A549 (cell line): Measurements from ENCODE around the gene CLK2. TPM values are rescaled to one million over a fixed set of nuclear protein-coding genes. Genes with fewer than 3 reads are reported as not detected.

Source experiments
- ATAC-seq, 2 experiments: fragments of 200-7000 bp in 1 of 2; fragments of >200 bp in 1 of 2; cut with Nextera tagmentation in 1 of 2; cut with Tn5 transposase in 1 of 2; 3 replicates each; pipeline versions ENCODE4 v1.8.0 to v1.9.1; 2018 to 2020; ENCODE audit warnings: mild to moderate bottlenecking in 1 of 2, moderate library complexity in 1 of 2
- CTCF ChIA-PET: fragments of 300-600 bp; sonication (Branson Sonifier 250); formaldehyde crosslinking; extraction: SDS; loops from one replicate; lab custom pipeline; 2021; ENCODE audit warnings: antibody characterized with exemption, inconsistent platforms; lab: Yijun Ruan, JAX
- POLR2A ChIA-PET: fragments of 350-600 bp; formaldehyde crosslinking; extraction: SDS; loops from one replicate; lab custom pipeline; 2021; ENCODE audit warnings: antibody characterized with exemption, inconsistent platforms; lab: Yijun Ruan, JAX
- DNase-seq, 2 experiments: peaks; one replicate each; pipeline versions ENCODE4 v3.0.0 to v3.0.0-alpha.2; 2011 to 2016; ENCODE audit warnings: low read depth in 1 of 2, low spot score in 1 of 2
- FAIRE-seq: peaks from 2 replicates; lab custom pipeline; 2011; peaks lifted over from hg19 to GRCh38; lab: Jason Lieb, UNC
- H3K27ac ChIP-seq, 2 experiments: fragments of >200 bp; sonication (Bioruptor Twin); formaldehyde crosslinking; 3 replicates each; pipeline ENCODE4 v1.5.1; 2016 to 2017
- H3K4me1 ChIP-seq: fragments of >200 bp; sonication (Bioruptor Twin); formaldehyde crosslinking; 3 replicates; pipeline ENCODE4 v1.6.1; 2016
- H3K4me2 ChIP-seq: fragments of >200 bp; sonication (Bioruptor Twin); formaldehyde crosslinking; 3 replicates; pipeline ENCODE4 v1.6.1; 2016
- H3K4me3 ChIP-seq: fragments of >200 bp; sonication (Bioruptor Twin); formaldehyde crosslinking; 3 replicates; pipeline ENCODE4 v1.5.1; 2016
- H3K9me3 ChIP-seq: fragments of >200 bp; sonication (Bioruptor Twin); formaldehyde crosslinking; 3 replicates; pipeline ENCODE4 v1.6.1; 2016
- CBX2 ChIP-seq: fragments of 200-600 bp; sonication (generic); IDR thresholded peaks from 2 replicates; pipeline ENCODE4 v1.6.1; 2016; ENCODE audit warnings: low read depth, mild to moderate bottlenecking, borderline replicate concordance
- CBX8 ChIP-seq: fragments of 200-600 bp; sonication (generic); IDR thresholded peaks from 2 replicates; pipeline ENCODE4 v1.6.1; 2016
- CEBPB ChIP-seq, 2 experiments: fragments of >200 bp in 1 of 2; sonication (Bioruptor Twin) in 1 of 2; formaldehyde crosslinking in 1 of 2; IDR thresholded peaks; 2 replicates each; pipeline ENCODE4 v1.6.1; 2012 to 2016
- EHF ChIP-seq: fragments of 250-450 bp; sonication (Bioruptor Pico); IDR thresholded peaks from 2 replicates; pipeline ENCODE4 v1.5.0; 2020; ENCODE audit warnings: mild to moderate bottlenecking
- EHMT2 ChIP-seq: fragments of 200-600 bp; sonication (generic); IDR thresholded peaks from 2 replicates; pipeline ENCODE4 v1.6.1; 2016; ENCODE audit warnings: antibody characterized with exemption, low read depth, mild to moderate bottlenecking, moderate library complexity
- ESRRA ChIP-seq: fragments of 150-350 bp; IDR thresholded peaks from 2 replicates; pipeline ENCODE4 v1.6.1; 2014; ENCODE audit warnings: mild to moderate bottlenecking, low read length, borderline replicate concordance
- FOSL2 ChIP-seq, 2 experiments: fragments of 450-650 bp in 1 of 2; fragments of >200 bp in 1 of 2; sonication (Bioruptor Twin) in 1 of 2; formaldehyde crosslinking; IDR thresholded peaks; 2 replicates each; pipeline versions ENCODE4 v1.5.0 to v1.6.1; 2016 to 2020; ENCODE audit warnings: mild to moderate bottlenecking in 1 of 2, moderate library complexity in 1 of 2
- HEYL ChIP-seq: fragments of 250-450 bp; sonication (Bioruptor Pico); IDR thresholded peaks from 2 replicates; pipeline ENCODE4 v1.8.0; 2021; ENCODE audit warnings: mild to moderate bottlenecking, moderate library complexity
- HOXB13 ChIP-seq: fragments of 250-450 bp; sonication (Bioruptor Pico); IDR thresholded peaks from 2 replicates; pipeline ENCODE4 v1.5.0; 2020; ENCODE audit warnings: low read depth, mild to moderate bottlenecking, moderate library complexity
- JUN ChIP-seq, 2 experiments: fragments of >200 bp; sonication (Bioruptor Twin); formaldehyde crosslinking; IDR thresholded peaks; 2 replicates in 1 of 2; 3 replicates in 1 of 2; pipeline ENCODE4 v1.6.1; 2016 to 2017
- KDM1A ChIP-seq: fragments of 200-600 bp; sonication (generic); IDR thresholded peaks from 2 replicates; pipeline ENCODE4 v1.6.1; 2016; ENCODE audit warnings: low read depth, mild to moderate bottlenecking
- KDM5A ChIP-seq: fragments of 200-600 bp; sonication (generic); IDR thresholded peaks from 2 replicates; pipeline ENCODE4 v1.6.1; 2016; ENCODE audit warnings: antibody characterized with exemption, mild to moderate bottlenecking
- MAZ ChIP-seq: fragments of 150-350 bp; IDR thresholded peaks from 2 replicates; pipeline ENCODE4 v1.6.1; 2014; ENCODE audit warnings: antibody characterized with exemption, low read depth, low read length, borderline replicate concordance
- POLR2A ChIP-seq: IDR thresholded peaks from 2 replicates; pipeline ENCODE4 v1.6.1; 2012; ENCODE audit warnings: mild to moderate bottlenecking, low read length
- RARB ChIP-seq: fragments of 250-450 bp; sonication (Bioruptor Pico); IDR thresholded peaks from 2 replicates; pipeline ENCODE4 v1.8.0; 2021; ENCODE audit warnings: mild to moderate bottlenecking, moderate library complexity
- SMC3 ChIP-seq: fragments of >200 bp; sonication (Bioruptor Twin); formaldehyde crosslinking; IDR thresholded peaks from 3 replicates; pipeline ENCODE4 v1.6.1; 2018; ENCODE audit warnings: inconsistent platforms
- TFCP2L1 ChIP-seq: fragments of 250-450 bp; sonication (Bioruptor Pico); IDR thresholded peaks from 2 replicates; pipeline ENCODE4 v1.5.0; 2021; ENCODE audit warnings: mild to moderate bottlenecking
- ZFP36 ChIP-seq: fragments of 450-650 bp; IDR thresholded peaks from 2 replicates; pipeline ENCODE4 v1.6.1; 2014; ENCODE audit warnings: borderline replicate concordance; ENCODE audit not compliant: partially characterized antibody
- ZSCAN20 ChIP-seq: fragments of 250-450 bp; sonication (Bioruptor Pico); IDR thresholded peaks from 2 replicates; pipeline ENCODE4 v1.8.0; 2022; ENCODE audit warnings: mild to moderate bottlenecking, moderate library complexity
- WGBS: methylation state at CpG from one replicate; pipeline ENCODE4 v1.1.6; 2017; ENCODE audit errors: missing lambda C conversion rate; 5-methylcytosine and 5-hydroxymethylcytosine counted together
- polyA plus RNA-seq, 4 experiments: library from polyadenylated mRNA; depleted of rRNA in 3 of 4; stranded (reverse); fragments of >200 nt; fragmentation: RNase III in 1 of 4; extraction: RNeasy Plus Mini Kit Qiagen cat#74134 plus additional on column Dnase treatment in 1 of 4; gene quantifications; 2 replicates in 3 of 4; 3 replicates in 1 of 4; pipeline ENCODE4 v1.2.3, GENCODE V29; 2011 to 2017
- TF ChIP-seq, protein P1 (sequence below): IDR thresholded peaks from 2 replicates; pipeline ENCODE4 v1.6.1; 2012
- TF ChIP-seq, protein P2 (sequence below): fragments of 150-350 bp; IDR thresholded peaks from 2 replicates; pipeline ENCODE4 v1.6.1; 2014; ENCODE audit warnings: low read depth, mild to moderate bottlenecking, low read length
- TF ChIP-seq, protein P3 (sequence below): fragments of 450-650 bp; IDR thresholded peaks from 2 replicates; pipeline ENCODE4 v1.6.1; 2014; ENCODE audit warnings: antibody characterized with exemption

Gene CLK2
- polyA plus RNA-seq, 2 of the 4 experiments (the other 2 are of a cell fraction) = 37.9 to 45.7 TPM

DNA sequence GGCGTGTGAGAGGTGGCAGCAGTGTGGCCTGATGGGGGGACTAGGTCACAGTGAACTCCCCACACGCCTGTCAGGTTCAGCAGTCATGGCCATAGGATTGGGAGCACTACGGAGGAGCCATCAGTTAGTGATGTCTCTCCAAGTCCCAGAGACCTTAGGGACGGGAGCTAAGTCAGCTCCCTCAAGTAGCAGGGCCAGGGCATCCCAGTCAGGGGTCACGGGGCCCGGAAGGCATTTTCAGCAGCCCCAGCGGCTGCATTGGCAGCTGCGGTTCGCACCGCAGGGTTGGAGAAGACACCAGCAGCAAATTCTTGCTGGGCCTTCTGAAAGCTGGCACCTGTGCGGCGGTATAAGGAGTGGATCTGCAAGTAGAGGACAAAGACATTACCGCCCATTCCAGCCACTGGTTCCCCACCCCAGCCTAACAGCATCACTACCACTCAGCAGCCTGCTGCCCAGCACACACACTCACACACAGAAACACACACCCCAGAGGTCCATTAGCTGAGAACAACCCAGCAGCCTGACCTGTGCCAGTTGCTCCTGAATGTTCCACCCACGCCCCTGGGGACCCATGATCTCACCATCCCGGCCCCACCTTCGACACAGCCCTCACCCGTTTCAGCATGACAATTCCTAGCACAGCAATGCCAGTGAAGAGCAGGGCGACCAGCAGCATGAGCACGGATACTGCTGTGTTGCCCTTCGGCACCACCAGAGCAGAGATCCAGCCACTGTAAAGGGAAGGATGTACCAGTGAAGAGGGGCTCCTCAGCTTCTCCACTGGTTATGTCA lies 17.0 kb downstream of the CLK2 start:
- Histone ChIP-seq H3K4me2 (peak overlapping the region; percentile 88), H3K4me3 (peak overlapping the region; percentile 76), H3K4me1 (peaks cover 25% of the 10 kb centered on the region), H3K27ac (peak overlapping the region in 1 of 2 experiments; percentile 97; a peak in 4 of 6 replicates), H3K9me3 (no peaks in the 10 kb centered on the region)
- no peak for TF ChIP-seq CBX8
- no peak for TF ChIP-seq RARB (CRISPR knock-in tag)
- TF ChIP-seq HEYL (CRISPR knock-in tag) = no peak
- TF ChIP-seq EHMT2 = no peak
- TF ChIP-seq EHF (CRISPR knock-in tag) = no peak
- TF ChIP-seq ESRRA = no peak
- no peak for TF ChIP-seq ZFP36
- peak in 1 of 2 experiments; percentile 5; a peak in 3 of 6 replicates for ATAC-seq
- FAIRE-seq = no peak
- POLR2A ChIA-PET = interaction anchor here (0.6 kb wide), 1 partner anchor 17 kb away, joined by 3 read pairs; the partner anchor contains the start of gene CLK2
- CTCF ChIA-PET = interaction anchor here (0.6 to 2.2 kb wide), 11 partner anchors 8 to 1487 kb away, joined by 3 to 7 read pairs (median 4); partner anchors contain the start of genes CLK2 and HCN3
- 92% methylated on average over 20 of the region's 20 CpGs for WGBS
- no peak for DNase-seq

DNA sequence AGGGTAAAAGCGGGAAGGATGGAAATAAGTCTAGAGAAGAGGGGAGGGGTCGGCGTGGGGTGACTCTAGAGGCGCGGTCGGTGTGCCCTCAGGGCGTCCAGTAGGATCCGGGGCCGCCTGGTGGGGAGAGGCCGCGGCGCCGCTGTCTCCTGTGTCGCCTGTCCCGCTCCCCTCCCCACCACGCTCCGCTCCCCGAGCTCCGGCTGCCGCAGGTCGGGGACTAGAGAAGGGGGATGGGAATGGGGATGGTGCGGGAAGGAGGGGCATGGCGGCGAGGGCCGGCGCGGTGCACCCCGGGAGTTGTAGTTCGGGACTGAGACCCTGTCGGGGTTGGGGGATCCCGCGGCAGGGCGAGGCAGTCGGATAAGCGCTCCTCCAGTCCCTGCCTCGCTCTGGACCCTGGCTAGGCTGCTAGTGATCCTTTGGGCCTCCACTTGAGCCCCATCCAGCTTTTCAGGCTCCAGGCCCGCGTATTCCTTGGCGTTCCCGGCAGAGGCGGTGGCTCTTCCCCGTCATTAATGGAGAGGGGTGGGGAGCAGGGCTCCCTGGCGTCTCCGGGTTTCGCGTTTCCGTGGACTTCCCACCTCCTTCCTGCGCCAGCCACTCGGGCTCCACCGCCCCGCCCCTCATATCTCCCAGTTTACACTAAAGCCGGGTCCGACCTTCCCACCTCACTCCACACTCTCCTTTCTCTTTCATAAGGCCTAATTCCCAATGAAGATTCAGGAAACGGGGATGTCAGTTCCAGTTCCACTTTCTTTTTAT lies 17.9 kb downstream of the CLK2 start, which contains the start of gene ENTREP3:
Gene ENTREP3 (minus strand): TSS at position 241 of the 765 bp plus-strand sequence. CDS start 606 bp downstream, outside the sequence.
- DNase-seq = peak; percentile 77 to 91
- TF ChIP-seq POLR2A = peak; percentile 63
- TF ChIP-seq, protein P1, sequence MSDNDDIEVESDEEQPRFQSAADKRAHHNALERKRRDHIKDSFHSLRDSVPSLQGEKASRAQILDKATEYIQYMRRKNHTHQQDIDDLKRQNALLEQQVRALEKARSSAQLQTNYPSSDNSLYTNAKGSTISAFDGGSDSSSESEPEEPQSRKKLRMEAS = peak; percentile 59
- no peak for TF ChIP-seq EHF (CRISPR knock-in tag)
- TF ChIP-seq, protein P2, sequence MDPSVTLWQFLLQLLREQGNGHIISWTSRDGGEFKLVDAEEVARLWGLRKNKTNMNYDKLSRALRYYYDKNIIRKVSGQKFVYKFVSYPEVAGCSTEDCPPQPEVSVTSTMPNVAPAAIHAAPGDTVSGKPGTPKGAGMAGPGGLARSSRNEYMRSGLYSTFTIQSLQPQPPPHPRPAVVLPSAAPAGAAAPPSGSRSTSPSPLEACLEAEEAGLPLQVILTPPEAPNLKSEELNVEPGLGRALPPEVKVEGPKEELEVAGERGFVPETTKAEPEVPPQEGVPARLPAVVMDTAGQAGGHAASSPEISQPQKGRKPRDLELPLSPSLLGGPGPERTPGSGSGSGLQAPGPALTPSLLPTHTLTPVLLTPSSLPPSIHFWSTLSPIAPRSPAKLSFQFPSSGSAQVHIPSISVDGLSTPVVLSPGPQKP = no peak
- TF ChIP-seq KDM5A = no peak
- peak; percentile 57 to 66; a peak in 2 of 5 replicates for TF ChIP-seq JUN (IDR thresholded peaks at IDR 0.05)
- TF ChIP-seq ZSCAN20 (CRISPR knock-in tag) = no peak
- TF ChIP-seq, all 56 proteins: peak for 3
- POLR2A ChIA-PET = interaction anchor here (0.5 to 1.0 kb wide), 3 partner anchors 10 to 68 kb away, joined by 3 read pairs; no protein-coding TSS in a partner anchor
- Histone ChIP-seq H3K4me2 (peak within 1 kb of the TSS; percentile 88), H3K9me3 (no peaks in the 10 kb centered on the region), H3K4me3 (peak within 1 kb of the TSS; percentile 76), H3K27ac (peak within 1 kb of the TSS; percentile 92 to 97), H3K4me1 (peaks cover 18% of the 10 kb centered on the region)
- CTCF ChIA-PET = interaction anchor here (0.8 to 2.2 kb wide), 8 partner anchors 9 to 68 kb away, joined by 3 to 7 read pairs (median 4); partner anchors contain the start of genes FDPS and HCN3
- peak; percentile 76 to 85 for ATAC-seq
- no peak for FAIRE-seq
- 11% methylated on average over 43 of the region's 54 CpGs for WGBS

DNA sequence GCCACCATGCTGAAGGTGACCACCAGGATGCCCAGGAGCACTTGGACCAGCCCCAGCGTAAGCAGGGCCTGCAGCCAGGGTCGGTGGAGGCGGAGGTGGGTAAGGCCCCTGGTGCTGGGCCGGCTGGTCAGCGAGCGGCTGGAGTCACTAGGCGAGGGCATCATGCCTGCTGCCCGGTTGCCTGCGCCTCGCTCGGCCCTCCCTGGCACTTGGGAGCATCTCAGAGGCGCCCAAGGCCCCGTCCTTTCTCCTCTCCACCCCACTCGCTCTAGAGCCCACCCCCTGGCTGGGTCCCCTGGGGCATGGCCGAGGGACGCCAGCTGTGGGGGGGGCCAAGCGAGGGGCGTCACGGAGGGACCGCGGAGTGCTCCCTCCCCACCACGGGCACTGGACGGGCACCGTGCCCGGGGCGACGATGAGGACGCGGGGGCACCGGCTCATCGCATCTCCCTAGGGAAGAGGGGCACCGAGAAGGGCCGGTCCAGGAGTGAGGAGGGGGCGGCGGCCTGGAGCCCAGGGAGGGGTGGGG lies 18.5 kb downstream of the CLK2 start:
- WGBS = 10% methylated on average over 10 of the region's 35 CpGs
- Histone ChIP-seq H3K9me3 (no peaks in the 10 kb centered on the region), H3K4me2 (peak overlapping the region; percentile 88), H3K4me3 (peak overlapping the region; percentile 76), H3K27ac (peak overlapping the region; percentile 92 to 97), H3K4me1 (peaks cover 21% of the 10 kb centered on the region)
- no peak for DNase-seq
- FAIRE-seq = no peak
- CTCF ChIA-PET = interaction anchor here (1.0 to 10.4 kb wide), 5 partner anchors 9 to 69 kb away, joined by 3 to 326 read pairs (median 6); partner anchors contain the start of genes CLK2, FDPS and SCAMP3
- peak; percentile 9 to 31; a peak in 4 of 6 replicates for ATAC-seq
- POLR2A ChIA-PET = interaction anchor here (0.7 to 1.0 kb wide), 2 partner anchors 11 to 69 kb away, joined by 3 read pairs; no protein-coding TSS in a partner anchor
- TF ChIP-seq MAZ (no peak), CEBPB (IDR thresholded peaks at IDR 0.05) (no peak), HOXB13 (CRISPR knock-in tag) (no peak), POLR2A (no peak), KDM1A (no peak), SMC3 (no peak), FOSL2 (IDR thresholded peaks at IDR 0.05) (no peak), FOSL2 (CRISPR knock-in tag; IDR thresholded peaks at IDR 0.05) (no peak), TFCP2L1 (no peak), CBX2 (no peak), HEYL (CRISPR knock-in tag) (no peak)
- TF ChIP-seq, protein P3, sequence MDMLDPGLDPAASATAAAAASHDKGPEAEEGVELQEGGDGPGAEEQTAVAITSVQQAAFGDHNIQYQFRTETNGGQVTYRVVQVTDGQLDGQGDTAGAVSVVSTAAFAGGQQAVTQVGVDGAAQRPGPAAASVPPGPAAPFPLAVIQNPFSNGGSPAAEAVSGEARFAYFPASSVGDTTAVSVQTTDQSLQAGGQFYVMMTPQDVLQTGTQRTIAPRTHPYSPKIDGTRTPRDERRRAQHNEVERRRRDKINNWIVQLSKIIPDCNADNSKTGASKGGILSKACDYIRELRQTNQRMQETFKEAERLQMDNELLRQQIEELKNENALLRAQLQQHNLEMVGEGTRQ = no peak
- TF ChIP-seq, protein P1 = no peak
